Endothelial cell (in vitro differentiated cells): ENCODE measurements around the gene CTNNA1. TPM values are rescaled to one million over a fixed set of nuclear protein-coding genes. Genes with fewer than 3 reads are reported as not detected.
A peak's percentile ranks its signal among the peaks of the same experiment; 100 is the strongest.

Source experiments
- DNase-seq: peaks from one replicate; pipeline ENCODE4 v3.0.0; 2021; ENCODE audit warnings: low spot score
- H3K27ac Mint-ChIP-seq: one replicate; pipeline ENCODE4 v1.8.0; 2021; ENCODE audit warnings: mixed read lengths, inconsistent platforms; ENCODE audit not compliant: unreplicated experiment
- H3K27me3 Mint-ChIP-seq: one replicate; pipeline ENCODE4 v1.8.0; 2021; ENCODE audit warnings: mild to moderate bottlenecking, moderate library complexity, mixed read lengths, inconsistent platforms; ENCODE audit not compliant: unreplicated experiment
- H3K36me3 Mint-ChIP-seq: one replicate; pipeline ENCODE4 v1.8.0; 2021; ENCODE audit warnings: mild to moderate bottlenecking, low read depth, mixed read lengths, inconsistent platforms; ENCODE audit not compliant: unreplicated experiment
- H3K4me1 Mint-ChIP-seq: one replicate; pipeline ENCODE4 v1.8.0; 2021; ENCODE audit warnings: mild to moderate bottlenecking, mixed read lengths, inconsistent platforms; ENCODE audit not compliant: unreplicated experiment
- H3K4me3 Mint-ChIP-seq: one replicate; pipeline ENCODE4 v1.8.0; 2021; ENCODE audit warnings: mild to moderate bottlenecking, mixed read lengths, inconsistent platforms; ENCODE audit not compliant: unreplicated experiment
- H3K9me3 Mint-ChIP-seq: one replicate; pipeline ENCODE4 v1.8.0; 2021; ENCODE audit warnings: mixed read lengths, inconsistent platforms; ENCODE audit not compliant: unreplicated experiment
- total RNA-seq: library from RNA; stranded (reverse); fragmentation: NEBNext Ultra II Directional; extraction: Animal tissue kit (Norgen Biotek cat#: 25700); gene quantifications from one replicate; pipeline ENCODE4 v1.2.1, GENCODE V29; 2021; ENCODE audit not compliant: unreplicated experiment
- TF ChIP-seq, protein P1 (sequence below): fragments of 200-600 bp; sonication (generic); IDR thresholded peaks from one replicate; pipeline ENCODE4 v1.5.0; 2021; ENCODE audit warnings: antibody characterized with exemption; ENCODE audit not compliant: unreplicated experiment

Gene CTNNA1
- total RNA-seq, 1 donor from 2014 or later: 521 TPM

DNA sequence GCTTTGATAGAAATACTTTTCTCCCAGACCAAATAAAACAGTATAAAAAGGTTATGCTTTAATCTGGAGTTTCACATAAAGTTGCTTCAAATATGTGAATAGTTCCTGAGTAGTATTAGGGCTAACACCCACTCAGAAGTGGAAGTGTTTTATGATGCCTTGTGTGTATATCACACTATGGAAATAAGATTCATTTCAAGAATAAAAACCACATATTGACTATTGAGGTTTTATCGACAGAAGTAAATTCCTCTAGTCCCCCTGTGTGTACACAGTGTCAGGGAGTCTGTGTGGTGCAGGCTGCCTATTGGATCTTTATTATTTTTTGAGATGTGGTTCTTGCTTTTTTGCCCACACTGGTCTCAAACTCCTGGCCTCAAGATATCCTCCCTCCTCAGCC is 142.7 kb downstream of the CTNNA1 start:
- Mint-ChIP-seq H3K27ac (no peak overlapping the region), H3K36me3 (peaks cover 21% of the 10 kb centered on the region)

DNA sequence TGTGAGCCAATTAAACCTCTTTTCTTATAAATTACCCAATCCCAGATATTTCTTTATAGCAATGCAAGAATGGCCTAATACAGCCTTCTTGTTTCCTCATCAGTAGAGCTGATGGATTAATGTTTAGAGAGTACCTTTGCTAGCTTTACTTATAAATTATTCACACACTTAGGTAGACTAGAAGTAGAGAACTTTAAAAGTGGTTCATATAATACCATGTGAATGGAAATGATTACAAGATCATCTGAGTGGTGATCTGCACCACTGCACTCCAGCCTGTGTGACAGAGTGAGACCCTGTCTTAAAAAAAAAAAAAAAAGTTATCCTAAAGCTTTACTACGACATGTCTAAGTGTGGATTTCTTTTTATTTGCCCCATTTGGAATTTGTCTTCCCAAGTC is 145.1 kb downstream of the CTNNA1 start:
- TF ChIP-seq, protein P1, sequence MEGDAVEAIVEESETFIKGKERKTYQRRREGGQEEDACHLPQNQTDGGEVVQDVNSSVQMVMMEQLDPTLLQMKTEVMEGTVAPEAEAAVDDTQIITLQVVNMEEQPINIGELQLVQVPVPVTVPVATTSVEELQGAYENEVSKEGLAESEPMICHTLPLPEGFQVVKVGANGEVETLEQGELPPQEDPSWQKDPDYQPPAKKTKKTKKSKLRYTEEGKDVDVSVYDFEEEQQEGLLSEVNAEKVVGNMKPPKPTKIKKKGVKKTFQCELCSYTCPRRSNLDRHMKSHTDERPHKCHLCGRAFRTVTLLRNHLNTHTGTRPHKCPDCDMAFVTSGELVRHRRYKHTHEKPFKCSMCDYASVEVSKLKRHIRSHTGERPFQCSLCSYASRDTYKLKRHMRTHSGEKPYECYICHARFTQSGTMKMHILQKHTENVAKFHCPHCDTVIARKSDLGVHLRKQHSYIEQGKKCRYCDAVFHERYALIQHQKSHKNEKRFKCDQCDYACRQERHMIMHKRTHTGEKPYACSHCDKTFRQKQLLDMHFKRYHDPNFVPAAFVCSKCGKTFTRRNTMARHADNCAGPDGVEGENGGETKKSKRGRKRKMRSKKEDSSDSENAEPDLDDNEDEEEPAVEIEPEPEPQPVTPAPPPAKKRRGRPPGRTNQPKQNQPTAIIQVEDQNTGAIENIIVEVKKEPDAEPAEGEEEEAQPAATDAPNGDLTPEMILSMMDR: no peak
- Mint-ChIP-seq H3K27me3 (peaks cover 3% of the 10 kb centered on the region), H3K4me1 (peaks cover 47% of the 10 kb centered on the region), H3K9me3 (no peaks in the 10 kb centered on the region), H3K36me3 (peaks cover 33% of the 10 kb centered on the region), H3K4me3 (no peak overlapping the region), H3K27ac (peak overlapping the region; percentile 16)
- no peak for DNase-seq

More for the DNA sequence above, 142.7 kb downstream of the CTNNA1 start:
- H3K4me3 Mint-ChIP-seq: no peak overlapping the region
- TF ChIP-seq, protein P1: no peak
- H3K27me3 Mint-ChIP-seq: peaks cover 1% of the 10 kb centered on the region
- peaks cover 27% of the 10 kb centered on the region for H3K4me1 Mint-ChIP-seq
- no peak for DNase-seq
- H3K9me3 Mint-ChIP-seq: no peaks in the 10 kb centered on the region

DNA sequence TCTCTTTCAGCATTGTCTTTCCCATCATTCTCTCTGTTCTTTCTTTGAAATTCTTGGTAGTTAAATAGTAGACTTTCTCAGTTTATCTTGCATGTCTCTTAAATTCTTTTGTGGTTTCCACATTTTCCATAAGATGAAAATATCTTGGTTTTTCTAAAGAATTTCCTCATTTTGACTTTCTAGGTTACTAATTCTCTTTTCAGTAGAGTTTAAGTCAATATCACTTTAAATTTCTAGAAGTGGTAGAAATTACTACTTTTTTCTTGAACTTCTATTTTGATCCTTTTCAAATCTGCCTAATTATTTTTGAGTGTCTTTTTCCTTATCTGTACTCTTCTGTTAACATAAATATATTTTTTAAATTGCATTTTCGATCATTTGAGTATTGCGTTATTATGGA is 145.5 kb downstream of the CTNNA1 start:
- H3K9me3 Mint-ChIP-seq: no peaks in the 10 kb centered on the region
- no peak for DNase-seq
- H3K27me3 Mint-ChIP-seq: peaks cover 7% of the 10 kb centered on the region
- TF ChIP-seq, protein P1: no peak
- H3K27ac Mint-ChIP-seq: peak overlapping the region; percentile 16
- peaks cover 52% of the 10 kb centered on the region for H3K4me1 Mint-ChIP-seq
- H3K4me3 Mint-ChIP-seq: no peak overlapping the region
- peaks cover 37% of the 10 kb centered on the region for H3K36me3 Mint-ChIP-seq

DNA sequence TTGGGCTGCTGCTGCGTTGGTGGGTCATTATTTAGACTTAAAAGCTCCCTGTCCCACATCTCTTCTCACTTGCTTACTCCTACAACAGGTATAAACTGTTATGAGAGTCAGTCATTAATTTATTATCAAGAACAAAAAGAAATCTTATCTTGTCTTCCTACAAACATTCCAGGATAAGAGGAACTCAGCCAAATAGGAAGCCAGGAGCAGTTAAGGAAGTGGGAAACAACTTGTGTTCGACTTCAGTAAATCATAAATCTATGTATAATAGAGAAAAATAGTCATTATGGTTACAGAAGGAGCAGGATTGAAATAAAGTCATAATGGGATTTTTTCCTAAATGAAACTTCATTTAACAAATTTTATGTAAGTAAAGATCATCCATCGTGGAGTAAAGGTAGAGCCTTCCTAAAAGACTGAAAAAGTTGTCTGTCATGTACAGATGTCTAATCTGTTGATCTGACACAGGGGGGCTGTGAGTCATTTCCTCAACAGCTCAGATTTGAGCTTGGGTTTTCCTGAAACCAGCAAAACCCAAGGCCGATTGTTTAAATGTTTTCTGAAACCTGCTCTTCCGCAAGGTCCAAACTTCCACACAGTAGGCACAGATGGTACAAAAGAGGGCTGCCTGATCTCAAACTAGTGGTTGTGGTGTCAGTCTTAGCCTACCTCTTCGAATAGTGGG is 147.2 kb downstream of the CTNNA1 start:
- Mint-ChIP-seq H3K4me3 (no peak overlapping the region), H3K27me3 (peaks cover 10% of the 10 kb centered on the region), H3K27ac (peak overlapping the region; percentile 91), H3K9me3 (no peaks in the 10 kb centered on the region), H3K36me3 (peaks cover 39% of the 10 kb centered on the region), H3K4me1 (peaks cover 54% of the 10 kb centered on the region)
- DNase-seq: peak; percentile 18
- TF ChIP-seq, protein P1: no peak

DNA sequence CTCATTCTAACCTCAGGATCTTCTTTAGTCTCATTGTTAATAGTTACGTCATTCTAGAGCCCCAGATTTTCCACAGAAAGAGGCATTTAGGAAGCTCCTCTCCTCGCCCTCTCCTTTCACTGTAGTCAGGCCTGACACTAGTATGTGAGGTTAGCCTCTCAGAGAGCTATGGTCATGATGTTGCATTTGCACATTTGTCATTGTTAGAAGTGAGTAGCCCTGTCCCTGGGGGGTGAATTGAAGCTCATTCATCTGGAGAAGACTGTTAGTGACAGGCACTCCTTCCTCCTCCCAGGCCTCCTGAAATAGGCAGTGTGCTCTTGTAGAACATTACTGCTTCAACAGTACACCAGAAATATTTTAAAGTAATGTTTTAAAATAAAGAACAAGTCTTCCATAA is 148.5 kb downstream of the CTNNA1 start:
- H3K36me3 Mint-ChIP-seq: peaks cover 47% of the 10 kb centered on the region
- peaks cover 14% of the 10 kb centered on the region for H3K27me3 Mint-ChIP-seq
- TF ChIP-seq, protein P1: no peak
- H3K9me3 Mint-ChIP-seq: no peaks in the 10 kb centered on the region
- H3K4me3 Mint-ChIP-seq: peak overlapping the region; percentile 79
- peaks cover 54% of the 10 kb centered on the region for H3K4me1 Mint-ChIP-seq
- DNase-seq: no peak
- H3K27ac Mint-ChIP-seq: peak overlapping the region; percentile 89
